H1 (cell line): ENCODE results near the gene CHRNA9. TPM values are rescaled to one million over a fixed set of nuclear protein-coding genes. Genes with fewer than 3 reads are reported as not detected.

Experiments used
- ASH2L ChIP-seq: fragments of 200-600, 300-600 bp; sonication (generic); IDR thresholded peaks from one replicate; pipeline ENCODE4 v1.7.1; 2017; ENCODE audit warnings: low read length
- FOSL1 ChIP-seq: IDR thresholded peaks from 2 replicates; pipeline ENCODE4 v1.6.1; 2011; ENCODE audit warnings: mild to moderate bottlenecking, low read depth, low read length, moderate library complexity; ENCODE audit not compliant: insufficient read depth
- polyA plus RNA-seq, 7 experiments: library from polyadenylated mRNA; depleted of rRNA in 3 of 7; stranded (reverse) in 5 of 7; unstranded in 2 of 7; fragments of >200 nt in 5 of 7; fragments of 200-250 nt in 2 of 7; gene quantifications; 1 replicate in 5 of 7; 2 replicates in 1 of 7; 4 replicates in 1 of 7; pipeline versions ENCODE4 v1.2.1 to v1.2.3, GENCODE V29; 2011 to 2013; ENCODE audit warnings: missing spikeins in 2 of 7, mixed read lengths in 2 of 7
- total RNA-seq: library from RNA; stranded (reverse); fragmentation: NEBNext Ultra II Directional; extraction: Animal tissue kit (Norgen Biotek cat#: 25700); gene quantifications from 2 replicates; pipeline ENCODE4 v1.2.1, GENCODE V29; 2021
- TF ChIP-seq, protein P1 (sequence below): fragments of 300-600 bp; sonication (generic); IDR thresholded peaks from 2 replicates; pipeline ENCODE4 v1.7.1; 2012; ENCODE audit warnings: low read length, moderate library complexity, mild to moderate bottlenecking, inconsistent platforms; ENCODE audit not compliant: insufficient replicate concordance

Gene CHRNA9
- total and polyA plus RNA-seq, 2 of the 8 experiments (the other 6 are each of a cell fraction or from before 2014, with no cell fraction given), result 1.4 to 3.3 TPM

DNA sequence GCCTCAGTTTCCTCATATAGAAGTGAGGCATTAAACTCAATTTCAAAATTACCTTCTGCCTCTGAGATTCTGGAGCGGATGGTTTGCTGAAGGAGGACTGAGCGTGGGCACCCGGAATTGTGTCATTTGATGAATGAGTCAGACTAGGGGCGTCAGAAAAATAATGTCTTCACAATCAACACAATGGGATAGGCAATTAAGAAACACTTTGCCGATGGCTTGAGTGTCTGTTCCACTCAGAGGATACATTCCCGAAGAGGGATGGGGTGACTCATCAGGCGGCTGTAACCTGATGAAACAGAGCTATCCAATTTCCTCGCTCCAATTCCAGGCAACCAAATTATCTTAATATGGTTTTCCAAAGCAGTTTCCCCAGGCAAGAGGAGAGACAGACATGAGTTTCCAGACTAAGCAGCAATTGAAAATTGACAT is 1.2 kb upstream of the CHRNA9 start (continued):
- TF ChIP-seq, protein P1, sequence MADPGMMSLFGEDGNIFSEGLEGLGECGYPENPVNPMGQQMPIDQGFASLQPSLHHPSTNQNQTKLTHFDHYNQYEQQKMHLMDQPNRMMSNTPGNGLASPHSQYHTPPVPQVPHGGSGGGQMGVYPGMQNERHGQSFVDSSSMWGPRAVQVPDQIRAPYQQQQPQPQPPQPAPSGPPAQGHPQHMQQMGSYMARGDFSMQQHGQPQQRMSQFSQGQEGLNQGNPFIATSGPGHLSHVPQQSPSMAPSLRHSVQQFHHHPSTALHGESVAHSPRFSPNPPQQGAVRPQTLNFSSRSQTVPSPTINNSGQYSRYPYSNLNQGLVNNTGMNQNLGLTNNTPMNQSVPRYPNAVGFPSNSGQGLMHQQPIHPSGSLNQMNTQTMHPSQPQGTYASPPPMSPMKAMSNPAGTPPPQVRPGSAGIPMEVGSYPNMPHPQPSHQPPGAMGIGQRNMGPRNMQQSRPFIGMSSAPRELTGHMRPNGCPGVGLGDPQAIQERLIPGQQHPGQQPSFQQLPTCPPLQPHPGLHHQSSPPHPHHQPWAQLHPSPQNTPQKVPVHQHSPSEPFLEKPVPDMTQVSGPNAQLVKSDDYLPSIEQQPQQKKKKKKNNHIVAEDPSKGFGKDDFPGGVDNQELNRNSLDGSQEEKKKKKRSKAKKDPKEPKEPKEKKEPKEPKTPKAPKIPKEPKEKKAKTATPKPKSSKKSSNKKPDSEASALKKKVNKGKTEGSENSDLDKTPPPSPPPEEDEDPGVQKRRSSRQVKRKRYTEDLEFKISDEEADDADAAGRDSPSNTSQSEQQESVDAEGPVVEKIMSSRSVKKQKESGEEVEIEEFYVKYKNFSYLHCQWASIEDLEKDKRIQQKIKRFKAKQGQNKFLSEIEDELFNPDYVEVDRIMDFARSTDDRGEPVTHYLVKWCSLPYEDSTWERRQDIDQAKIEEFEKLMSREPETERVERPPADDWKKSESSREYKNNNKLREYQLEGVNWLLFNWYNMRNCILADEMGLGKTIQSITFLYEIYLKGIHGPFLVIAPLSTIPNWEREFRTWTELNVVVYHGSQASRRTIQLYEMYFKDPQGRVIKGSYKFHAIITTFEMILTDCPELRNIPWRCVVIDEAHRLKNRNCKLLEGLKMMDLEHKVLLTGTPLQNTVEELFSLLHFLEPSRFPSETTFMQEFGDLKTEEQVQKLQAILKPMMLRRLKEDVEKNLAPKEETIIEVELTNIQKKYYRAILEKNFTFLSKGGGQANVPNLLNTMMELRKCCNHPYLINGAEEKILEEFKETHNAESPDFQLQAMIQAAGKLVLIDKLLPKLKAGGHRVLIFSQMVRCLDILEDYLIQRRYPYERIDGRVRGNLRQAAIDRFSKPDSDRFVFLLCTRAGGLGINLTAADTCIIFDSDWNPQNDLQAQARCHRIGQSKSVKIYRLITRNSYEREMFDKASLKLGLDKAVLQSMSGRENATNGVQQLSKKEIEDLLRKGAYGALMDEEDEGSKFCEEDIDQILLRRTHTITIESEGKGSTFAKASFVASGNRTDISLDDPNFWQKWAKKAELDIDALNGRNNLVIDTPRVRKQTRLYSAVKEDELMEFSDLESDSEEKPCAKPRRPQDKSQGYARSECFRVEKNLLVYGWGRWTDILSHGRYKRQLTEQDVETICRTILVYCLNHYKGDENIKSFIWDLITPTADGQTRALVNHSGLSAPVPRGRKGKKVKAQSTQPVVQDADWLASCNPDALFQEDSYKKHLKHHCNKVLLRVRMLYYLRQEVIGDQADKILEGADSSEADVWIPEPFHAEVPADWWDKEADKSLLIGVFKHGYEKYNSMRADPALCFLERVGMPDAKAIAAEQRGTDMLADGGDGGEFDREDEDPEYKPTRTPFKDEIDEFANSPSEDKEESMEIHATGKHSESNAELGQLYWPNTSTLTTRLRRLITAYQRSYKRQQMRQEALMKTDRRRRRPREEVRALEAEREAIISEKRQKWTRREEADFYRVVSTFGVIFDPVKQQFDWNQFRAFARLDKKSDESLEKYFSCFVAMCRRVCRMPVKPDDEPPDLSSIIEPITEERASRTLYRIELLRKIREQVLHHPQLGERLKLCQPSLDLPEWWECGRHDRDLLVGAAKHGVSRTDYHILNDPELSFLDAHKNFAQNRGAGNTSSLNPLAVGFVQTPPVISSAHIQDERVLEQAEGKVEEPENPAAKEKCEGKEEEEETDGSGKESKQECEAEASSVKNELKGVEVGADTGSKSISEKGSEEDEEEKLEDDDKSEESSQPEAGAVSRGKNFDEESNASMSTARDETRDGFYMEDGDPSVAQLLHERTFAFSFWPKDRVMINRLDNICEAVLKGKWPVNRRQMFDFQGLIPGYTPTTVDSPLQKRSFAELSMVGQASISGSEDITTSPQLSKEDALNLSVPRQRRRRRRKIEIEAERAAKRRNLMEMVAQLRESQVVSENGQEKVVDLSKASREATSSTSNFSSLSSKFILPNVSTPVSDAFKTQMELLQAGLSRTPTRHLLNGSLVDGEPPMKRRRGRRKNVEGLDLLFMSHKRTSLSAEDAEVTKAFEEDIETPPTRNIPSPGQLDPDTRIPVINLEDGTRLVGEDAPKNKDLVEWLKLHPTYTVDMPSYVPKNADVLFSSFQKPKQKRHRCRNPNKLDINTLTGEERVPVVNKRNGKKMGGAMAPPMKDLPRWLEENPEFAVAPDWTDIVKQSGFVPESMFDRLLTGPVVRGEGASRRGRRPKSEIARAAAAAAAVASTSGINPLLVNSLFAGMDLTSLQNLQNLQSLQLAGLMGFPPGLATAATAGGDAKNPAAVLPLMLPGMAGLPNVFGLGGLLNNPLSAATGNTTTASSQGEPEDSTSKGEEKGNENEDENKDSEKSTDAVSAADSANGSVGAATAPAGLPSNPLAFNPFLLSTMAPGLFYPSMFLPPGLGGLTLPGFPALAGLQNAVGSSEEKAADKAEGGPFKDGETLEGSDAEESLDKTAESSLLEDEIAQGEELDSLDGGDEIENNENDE, result no peak
- no peak for TF ChIP-seq FOSL1
- TF ChIP-seq ASH2L, result no peak
